ENCODE results near the gene SFN.

Gene SFN

DNA sequence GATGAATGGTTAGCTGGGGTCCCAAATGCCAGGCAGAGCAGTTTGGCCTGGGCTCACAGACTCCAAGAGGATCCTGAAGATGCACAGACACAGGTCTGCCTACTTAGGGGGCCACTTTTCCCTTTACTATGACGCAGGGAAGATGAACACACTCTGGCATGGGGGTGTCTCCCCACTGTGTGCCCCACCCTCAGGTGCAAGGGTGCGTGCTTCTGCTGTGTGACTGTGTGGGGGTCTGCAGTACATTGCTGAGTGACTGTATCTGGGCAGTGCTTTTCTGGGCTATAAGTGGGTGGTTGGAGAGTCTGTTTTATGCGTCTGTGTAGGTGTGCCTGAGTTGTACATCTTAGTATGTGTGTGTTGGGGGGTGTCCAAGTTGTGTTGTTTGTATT lies 47.0 kb downstream of the SFN start:
- no peak for DNase-seq (ENCODE audit: extremely low read depth in 1 of 2, low read depth in 1 of 2)

DNA sequence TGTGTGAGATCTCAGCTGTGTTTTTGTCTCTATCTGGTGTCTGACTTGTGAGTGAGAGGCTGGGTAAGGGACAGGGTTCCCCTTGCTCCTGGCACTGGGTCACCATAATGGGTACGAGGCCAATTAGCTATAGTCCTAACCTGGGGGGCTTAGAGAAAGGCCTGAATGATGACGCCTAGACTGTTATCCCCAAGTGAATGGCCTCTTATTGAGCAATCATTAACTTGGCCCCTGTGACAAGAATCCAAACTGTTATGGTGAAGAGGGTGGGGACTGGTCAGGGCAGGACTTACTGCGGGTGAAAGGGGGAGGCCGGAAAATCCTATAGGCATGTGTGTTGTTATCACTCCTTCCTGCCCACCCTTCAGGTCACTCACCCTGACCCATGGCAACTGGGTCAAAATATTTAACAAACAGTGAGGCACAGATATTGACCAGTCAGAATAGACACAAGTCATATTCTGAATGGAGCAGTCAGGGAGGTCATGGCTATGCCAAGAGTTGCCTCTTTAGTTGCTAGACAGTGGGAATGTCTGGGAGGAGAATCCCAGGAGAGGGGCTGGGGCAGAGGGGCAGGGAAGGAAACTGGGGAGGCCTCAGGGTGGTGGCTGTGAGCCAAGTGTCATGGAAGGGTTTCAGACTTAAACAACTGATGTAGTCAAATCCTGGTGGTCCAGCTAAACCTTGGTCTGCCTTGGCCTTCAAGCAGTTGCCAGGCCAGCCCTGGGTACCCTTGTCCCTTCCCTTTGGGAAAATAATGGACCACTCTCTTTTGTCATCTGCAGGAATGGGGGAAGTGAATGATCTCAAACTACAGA lies 47.6 kb downstream of the SFN start:
- DNase-seq (ENCODE audit: extremely low read depth in 1 of 2, low read depth in 1 of 2), result no peak

DNA sequence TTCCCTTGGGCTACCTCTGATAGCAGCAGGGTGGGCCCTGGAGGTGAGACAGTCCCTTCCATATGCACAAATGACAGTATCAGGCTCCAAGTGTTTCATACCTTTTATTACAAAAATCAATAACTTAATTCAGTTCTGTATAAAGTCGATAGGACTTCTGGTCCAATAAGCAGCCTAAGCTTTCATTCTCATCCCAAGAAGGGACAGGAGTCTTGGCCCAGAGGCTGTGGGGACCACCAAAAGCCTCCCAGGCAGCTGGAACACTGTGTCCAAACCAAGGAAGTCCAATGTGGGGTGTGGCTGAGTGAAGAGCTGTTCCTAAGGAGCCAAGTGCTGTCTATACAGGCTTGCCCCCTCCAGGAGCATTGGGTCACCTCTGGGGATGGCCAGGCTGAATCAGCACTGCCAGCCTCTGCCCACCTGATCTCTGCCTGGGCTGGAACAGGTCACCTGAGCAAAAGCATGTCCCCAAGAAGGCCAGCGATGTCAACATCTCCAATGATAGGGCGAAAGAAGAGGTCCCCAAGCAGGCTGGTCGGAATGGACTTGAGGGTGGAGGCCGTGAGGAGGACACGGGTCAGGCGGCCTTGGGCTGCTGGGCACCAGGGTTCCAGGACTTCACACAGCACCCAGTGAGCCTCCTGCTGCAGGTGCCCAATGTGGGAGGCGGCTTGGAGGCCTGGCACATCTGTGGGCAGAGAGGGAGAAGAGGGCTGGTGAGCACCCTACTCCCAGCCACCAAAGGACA lies 48.6 kb downstream of the SFN start:
- DNase-seq (ENCODE audit: extremely low read depth in 1 of 2, low read depth in 1 of 2), result no peak

DNA sequence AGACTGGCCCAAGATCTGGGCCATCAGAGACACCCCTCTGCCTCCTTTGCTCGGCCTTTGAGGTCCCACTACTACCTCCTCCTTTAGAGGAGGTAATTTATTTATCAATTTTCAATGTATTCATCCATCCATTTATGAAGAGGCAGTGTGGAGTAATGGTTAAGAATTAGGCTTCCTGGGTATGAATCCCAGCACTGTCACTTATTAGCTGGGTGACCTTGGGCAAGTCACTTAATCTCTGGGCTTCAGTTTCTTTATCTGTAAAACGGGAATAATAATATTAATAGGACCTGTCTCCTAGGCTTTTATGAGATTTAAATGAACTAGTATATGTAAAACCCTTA lies 49.2 kb downstream of the SFN start:
- no peak for DNase-seq (ENCODE audit: extremely low read depth in 1 of 2, low read depth in 1 of 2)

DNA sequence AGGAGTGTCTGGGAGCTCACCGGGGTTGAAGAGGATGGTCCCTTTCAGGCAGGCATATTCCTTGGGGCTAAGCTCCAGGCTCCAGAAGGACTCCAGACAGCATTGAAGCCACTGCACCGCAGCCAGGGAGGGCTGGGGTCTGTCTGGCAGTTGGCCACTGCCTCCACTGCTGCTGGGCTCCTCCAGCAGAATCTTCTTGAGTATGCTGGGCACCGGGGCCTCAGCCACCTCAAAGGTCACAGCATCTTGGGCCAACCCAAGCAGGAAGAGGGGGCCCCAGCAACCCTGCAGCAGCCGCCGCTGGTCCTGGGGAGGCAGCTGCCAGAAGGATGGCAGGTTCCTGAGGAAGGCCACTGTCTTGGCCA lies 50.4 kb downstream of the SFN start:
- no peak for DNase-seq (ENCODE audit: extremely low read depth in 1 of 2, low read depth in 1 of 2)

All from activated CD8-positive, alpha-beta memory T cell treated with anti-CD3 and anti-CD28 coated beads for 1 hour (primary cell).